Left renal cortex interstitium (tissue), 4 donors: ENCODE data around the gene UGT8. TPM values are rescaled to one million over a fixed set of nuclear protein-coding genes. Genes with fewer than 3 reads are reported as not detected.

Experiments used
- DNase-seq, 4 donors: peaks; one replicate each; pipeline ENCODE4 v3.0.0-alpha.2; 2013; ENCODE audit warnings: low read depth in 4 of 4, low spot score in 2 of 4, missing footprints in 1 of 4
- polyA plus RNA-seq, 4 donors: library from polyadenylated mRNA; unstranded; fragments of 120-200 nt; gene quantifications; one replicate each; pipeline ENCODE4 v1.2.1, GENCODE V29; 2013; ENCODE audit not compliant: insufficient read length in 4 of 4

Gene UGT8
- polyA plus RNA-seq, 4 donors, result 43.7 to 65.4 (median 54.9) TPM

DNA sequence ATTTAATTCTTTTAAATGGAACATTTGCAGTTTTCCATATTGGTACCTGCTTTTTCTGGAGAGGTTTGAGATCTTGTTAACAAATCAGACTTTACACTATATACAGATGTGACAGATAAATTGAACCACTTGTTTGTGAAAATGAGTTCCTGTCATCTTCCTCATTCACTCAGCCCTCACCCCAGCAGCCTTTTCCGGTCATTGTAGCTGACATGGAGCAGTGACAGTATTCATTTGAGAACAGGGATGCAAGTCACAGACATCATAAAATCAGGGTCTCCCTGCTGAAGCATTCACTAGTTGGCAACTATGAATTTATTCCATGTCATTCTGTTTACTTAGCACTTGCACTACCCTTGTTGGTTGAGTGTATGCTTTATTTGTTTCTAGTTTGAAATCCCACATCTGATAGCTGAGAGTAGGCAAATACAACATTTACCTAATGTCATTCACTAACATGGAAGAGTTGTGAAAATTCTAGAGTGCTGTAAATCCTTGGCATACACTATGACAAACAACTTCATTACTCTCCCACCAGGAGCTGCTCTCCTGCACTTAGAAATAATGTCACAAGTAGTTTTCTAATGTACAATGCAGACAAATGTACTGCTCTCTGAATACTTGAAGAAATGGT is 78.9 kb downstream of the UGT8 start:
- no peak for DNase-seq

DNA sequence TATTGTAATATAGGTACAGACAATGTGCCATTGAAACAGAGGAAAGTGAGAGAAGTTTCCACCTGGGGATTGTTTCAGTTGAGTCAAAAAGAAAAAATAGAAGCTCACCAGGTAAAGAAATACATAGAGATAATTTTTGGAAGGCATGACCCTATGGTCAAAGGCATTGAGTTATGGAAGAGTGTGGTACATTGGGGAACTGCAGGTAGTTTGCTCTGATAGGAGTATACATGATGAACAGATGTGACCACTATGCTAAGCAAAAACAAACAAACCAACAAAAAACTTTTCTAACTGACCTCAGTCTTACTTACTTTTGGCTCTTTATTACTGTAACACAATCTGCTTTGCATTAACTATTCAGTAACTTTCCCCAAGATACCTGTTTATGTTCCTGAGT is 85.9 kb downstream of the UGT8 start:
- no peak for DNase-seq

DNA sequence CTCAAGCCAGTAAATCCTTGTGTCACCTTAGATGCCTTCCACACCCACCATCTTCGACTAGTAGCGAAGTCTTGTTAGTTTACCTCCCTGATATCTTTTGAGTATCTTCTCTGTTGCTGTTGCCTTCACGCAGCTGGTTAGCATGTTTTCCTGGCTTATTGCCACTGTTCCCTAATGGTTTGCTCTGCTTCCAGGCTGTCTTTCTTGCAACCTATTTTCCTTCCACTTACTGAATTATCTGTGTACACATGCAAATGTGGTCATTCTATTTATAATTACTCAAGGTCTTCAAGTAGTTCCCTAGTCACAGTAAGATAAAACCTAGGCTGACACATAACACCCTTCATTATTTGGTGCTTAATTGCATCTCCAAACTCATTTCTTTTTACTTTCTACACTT is 89.5 kb downstream of the UGT8 start:
- no peak for DNase-seq

DNA sequence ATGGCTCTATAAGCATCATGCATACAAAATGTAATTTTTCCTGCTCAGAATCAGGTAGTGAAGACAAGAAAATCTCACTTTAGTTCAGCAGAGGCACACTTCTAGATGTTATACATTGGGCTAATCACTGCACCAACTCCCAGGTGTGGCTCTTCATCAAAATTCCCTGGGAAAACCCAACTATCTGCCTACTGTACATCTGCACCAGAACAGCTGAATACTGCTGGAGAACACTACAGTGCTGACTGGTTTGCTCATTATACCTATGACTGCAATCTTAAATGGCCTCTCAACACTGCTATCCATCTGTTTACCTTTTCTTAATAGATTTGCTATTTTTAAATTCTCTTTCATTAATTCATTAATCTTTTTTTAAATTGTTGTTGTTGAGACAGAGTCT is 92.0 kb downstream of the UGT8 start:
- no peak for DNase-seq

DNA sequence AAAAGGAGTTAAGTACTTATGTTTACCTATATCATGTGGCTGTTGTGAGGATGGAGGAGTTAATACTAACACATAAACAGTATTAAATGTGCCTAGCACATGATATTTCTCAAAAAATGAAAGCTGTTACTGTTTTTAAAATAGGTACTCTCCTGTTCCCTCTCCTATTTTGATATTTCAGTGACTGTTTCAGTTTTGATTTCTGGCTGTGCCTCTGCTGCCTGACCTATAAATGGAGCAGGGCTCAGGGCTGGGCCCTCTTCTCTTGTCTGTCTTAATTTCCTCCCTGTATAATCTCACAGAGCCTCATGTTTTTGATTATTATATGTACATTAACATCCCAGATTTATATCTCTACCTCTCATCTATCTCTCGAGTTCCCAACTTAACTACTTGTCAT is 93.3 kb downstream of the UGT8 start:
- DNase-seq, result no peak

DNA sequence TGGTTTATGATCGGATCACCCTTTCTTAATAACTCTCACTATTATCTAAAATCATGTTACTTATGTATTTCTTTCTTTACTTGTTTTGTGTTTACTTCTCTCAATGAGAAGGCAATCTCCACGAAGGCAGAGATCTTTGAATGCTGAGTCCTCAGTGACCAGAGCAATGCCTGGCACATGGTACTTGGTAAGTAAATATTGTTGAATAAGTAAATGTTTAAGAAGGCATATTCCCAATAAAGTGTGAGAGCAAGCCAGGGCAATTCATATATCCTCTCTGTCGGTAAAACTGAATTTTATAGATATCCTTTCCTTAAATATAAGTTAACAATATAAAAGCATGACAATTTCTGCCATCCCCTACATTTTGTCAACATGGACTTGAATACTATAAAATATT is 94.4 kb downstream of the UGT8 start:
- DNase-seq, result no peak

DNA sequence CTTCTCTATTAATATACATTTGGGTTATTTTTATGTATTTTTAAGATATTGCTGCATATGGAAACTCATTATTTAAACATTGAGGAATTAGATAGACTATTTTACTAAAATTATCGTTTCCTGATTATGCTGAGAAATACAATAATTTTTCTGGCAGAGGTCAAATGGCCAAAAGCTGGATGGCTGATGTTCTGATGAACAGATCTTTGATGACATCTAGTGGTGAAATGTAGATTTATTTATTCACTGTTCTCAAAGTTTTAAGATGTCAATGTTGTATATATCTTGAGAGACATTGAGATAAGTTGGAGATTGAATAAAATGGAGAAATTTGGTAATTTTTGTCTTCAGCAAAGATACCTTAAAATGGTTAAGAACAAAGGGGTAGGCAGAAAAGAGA is 96.2 kb downstream of the UGT8 start:
- DNase-seq, result no peak

DNA sequence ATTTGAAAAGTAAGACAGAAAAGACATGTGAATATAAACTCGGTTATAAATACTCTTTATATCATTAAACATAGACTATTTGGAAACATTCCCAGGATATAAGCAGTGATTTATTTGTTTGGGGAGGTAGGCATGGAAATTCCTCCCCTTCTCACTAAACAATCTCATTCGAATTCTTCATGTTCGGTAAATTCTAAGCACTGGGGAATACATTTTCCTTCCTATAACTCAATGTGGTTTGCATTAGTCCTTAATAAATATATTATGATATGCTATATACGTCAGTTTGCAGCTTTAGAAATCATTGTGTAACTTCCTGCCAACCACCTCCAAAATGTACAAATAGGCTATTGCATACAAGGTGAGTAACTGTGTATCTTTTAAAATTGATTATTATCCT is 99.6 kb downstream of the UGT8 start:
- no peak for DNase-seq

DNA sequence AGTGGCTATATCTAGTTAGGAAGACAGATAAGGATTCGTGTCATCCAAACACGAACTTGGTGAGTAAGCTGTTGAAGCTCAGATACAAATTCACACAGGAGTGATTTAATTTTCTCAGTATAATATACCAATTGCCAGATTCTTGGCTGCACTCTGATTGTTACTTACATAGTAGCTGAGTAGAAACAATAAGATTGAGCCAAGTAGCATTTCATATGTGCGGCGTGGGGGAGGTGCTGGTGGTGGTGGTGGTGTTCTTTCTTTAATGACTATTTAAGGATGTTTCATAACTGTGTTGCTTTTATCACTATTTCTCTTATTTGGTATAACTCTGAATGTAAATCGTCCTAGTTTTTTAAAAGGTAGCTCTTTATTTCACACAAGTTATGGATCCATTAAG is 102.9 kb downstream of the UGT8 start:
- DNase-seq, result no peak

DNA sequence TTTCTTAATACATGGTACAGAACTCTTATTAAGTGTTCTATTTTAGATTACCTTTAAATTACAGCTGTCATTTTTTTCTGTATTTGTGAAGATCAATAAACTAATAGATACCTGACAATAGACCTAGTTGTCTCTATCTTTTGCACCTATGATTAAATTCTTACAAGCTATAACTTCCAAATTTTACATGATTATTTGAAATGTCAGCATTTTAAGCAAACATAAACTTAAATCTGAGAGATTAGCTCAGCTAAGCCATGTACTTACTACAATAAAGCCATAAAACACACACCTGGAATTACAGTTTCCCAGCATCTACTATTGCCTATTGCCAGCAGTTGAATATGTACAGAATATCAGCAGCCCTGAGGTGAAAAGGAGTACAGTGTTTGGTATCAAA is 118.8 kb downstream of the UGT8 start:
- DNase-seq, result no peak

DNA sequence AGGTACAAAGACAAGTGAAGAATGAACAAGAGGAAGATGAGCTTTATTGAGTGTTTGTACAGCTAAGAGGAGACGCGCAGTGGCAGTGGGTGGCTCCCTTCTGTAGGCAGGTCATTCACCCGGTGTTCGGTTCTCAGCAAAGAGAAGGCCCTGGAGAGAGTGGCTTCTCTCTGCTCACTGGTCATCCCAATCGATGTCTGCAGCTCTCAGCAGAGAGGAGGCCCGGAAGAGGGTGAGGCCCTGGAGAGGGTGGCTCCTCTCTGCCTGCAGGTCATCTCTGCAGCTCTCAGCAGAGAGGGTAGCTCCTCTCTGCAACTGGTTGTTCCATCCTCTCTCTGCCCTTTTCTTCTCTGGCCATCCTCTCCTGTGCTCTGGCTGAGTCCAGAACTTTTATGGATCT is 126.5 kb downstream of the UGT8 start:
- no peak for DNase-seq

DNA sequence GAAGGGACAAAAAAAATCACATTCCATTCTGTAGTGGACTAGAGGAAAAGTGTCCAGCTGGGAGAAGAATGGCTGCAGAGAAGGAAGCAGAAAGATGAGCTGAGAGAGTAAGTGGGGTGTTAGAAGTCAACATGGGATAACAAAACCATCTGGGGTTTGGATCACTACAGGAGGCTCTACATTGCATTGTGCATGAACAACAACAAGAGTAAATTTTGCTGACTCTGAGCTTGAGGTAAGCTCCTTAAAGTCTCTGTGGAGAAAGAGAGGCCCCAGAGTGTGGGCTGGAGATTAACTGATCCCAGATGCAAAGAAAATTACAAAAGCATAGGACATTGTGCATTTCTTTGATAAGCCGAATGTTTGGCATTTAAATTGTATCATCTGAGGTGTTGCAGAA is 128.9 kb downstream of the UGT8 start:
- no peak for DNase-seq
